HG03175 (cell line): ENCODE measurements around the gene AP3B1.

ENCODE experiments used
- ATAC-seq: cut with Tn5 transposase; IDR thresholded peaks from one replicate; pipeline ENCODE4 v1.9.1; 2021; ENCODE audit warnings: mild to moderate bottlenecking, moderate library complexity; ENCODE audit not compliant: unreplicated experiment

Gene AP3B1

DNA sequence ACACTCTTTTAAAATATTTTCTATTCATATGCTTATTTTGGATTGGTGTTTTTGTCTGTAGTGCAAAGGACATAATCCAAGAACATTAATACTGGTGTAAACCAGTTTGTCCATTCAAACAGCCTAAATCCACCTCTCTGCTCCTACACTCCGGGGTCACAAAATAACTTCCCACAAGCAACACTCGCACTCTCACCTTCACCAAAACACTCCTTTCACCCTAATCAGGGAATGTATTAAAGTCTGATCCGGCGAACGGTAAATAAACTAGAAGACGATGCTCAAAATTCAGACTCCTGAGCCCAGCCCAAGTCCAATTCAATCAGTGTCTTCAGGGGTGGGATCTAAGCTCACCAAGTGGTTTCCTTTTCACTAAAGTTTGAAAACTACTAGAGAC lies 649 bp downstream of the AP3B1 start:
- ATAC-seq: no peak

DNA sequence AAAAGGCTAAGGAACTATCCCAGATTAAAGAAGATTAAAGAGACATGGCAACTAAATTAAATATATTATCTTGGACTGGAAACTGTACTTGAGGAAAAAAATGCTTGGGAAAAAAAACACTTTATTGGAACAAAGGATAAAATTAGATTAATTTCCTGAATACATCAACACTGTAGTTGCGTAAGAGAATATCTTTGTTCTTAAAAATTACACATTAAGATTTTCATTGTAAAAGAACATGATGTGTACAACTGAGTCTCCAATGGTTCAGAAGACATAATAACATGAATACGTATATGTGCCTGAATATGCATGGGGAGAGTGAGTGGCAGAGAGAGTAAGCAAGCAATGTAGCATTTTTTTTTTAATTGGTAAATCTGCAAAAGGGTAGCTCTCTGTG lies 2.8 kb downstream of the AP3B1 start:
- ATAC-seq: no peak

DNA sequence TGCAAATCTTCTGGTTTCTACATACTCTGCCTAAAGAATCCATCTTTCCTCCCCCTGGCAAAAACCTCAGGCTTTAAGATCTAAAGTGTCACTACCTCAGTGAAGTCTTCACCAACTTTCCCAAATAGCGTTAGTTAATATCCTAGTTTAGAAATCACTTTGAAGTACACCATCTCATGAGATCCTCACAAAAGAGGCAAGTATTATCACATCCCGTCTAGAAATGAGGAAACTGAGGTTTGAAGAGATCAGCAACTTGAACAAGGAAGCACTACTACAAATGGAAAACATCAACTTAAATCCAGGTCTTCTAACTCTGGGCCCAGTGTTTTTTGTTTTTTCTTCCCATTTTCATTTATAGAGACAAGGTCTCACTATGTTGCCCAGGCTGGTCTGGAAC lies 4.6 kb downstream of the AP3B1 start:
- no peak for ATAC-seq

DNA sequence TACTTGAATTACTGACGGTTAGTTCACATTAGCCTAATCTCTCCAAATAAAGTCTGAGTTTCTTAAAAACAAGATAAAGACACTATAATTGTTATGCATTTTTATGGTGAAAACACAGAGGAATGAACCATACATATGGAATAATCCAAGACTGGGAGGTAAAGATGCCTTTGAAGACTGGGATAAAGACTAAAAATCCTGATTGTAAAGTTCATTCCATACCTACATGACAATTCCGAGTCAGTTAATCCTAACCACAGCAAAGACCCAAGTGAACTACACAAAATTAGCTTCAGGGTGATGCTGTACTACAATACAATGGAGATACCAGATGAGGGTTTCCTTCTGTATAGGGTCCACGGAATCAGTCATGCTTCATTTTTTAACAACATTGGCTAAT lies 6.3 kb downstream of the AP3B1 start:
- ATAC-seq: no peak

DNA sequence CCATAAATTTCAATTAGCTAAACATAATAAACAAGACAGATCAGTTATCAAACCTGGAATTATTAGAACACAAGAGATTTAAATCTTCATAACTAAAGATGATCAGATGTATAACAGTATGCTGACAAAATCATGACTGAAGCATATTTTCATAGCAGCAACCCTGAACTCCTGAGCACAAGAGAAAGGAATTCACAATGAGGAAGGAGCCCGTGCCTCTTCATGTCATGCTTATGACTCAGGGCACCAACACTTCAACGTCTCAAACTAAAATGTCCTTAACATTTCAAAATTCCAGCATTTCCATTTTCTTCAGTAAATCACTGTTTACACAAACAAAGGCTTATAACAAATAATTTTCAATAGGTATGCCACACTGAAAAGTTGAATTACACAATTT lies 6.7 kb downstream of the AP3B1 start:
- no peak for ATAC-seq

DNA sequence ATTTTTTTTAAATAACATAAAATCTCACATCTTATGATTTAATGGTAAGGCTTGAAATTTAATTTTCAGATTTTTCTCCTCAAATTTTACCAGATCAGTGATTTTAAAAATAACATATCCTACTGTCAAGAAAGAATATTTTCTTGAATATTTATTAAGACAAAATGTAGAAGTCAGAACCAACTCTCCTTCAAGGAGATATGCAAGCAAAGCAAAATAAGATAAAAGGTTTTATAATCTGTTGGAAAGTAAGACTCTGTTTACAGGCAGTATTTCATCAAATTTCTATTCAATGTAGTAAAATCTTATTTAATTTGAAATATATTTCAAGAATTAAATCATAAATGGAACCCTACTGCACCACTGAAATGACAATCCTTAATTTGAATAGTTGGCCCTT lies 7.3 kb downstream of the AP3B1 start:
- no peak for ATAC-seq

DNA sequence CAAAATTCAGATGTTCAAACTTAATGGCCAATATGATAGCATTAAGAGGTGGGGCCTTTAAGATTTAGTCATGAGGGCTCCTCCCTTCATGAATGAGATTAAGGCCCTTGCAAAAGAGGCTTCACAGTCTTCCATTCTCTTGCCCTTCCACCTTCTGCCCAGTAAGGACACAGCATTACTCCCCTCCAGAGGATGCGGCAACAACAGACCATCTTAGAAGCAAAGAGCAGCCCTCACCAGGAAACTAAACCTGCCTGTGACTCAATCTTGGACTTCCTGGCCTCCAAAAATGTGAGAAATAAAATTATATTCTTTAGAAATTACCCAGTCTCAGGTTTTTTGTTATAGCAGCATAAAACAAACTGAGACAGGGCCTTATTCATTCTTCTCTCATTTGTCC lies 8.2 kb downstream of the AP3B1 start:
- ATAC-seq: no peak

DNA sequence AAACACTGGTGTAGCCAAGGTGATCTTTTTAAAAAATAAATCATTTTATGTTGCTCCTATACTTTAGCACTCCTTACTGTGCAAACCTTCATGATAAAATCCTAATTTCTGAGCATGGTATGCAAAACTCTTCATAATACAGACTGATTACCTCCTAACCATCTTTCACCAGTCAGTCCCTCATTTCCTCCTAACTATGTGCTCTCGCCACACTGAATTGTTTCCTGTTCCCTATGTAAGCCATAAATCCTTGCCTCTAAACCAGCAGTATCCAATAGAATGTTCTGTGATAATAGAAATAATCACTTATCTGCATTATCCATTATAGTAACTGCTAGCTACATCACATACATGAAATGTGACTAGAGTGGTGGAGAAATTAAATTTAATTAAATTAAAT lies 10.7 kb downstream of the AP3B1 start:
- ATAC-seq: no peak

DNA sequence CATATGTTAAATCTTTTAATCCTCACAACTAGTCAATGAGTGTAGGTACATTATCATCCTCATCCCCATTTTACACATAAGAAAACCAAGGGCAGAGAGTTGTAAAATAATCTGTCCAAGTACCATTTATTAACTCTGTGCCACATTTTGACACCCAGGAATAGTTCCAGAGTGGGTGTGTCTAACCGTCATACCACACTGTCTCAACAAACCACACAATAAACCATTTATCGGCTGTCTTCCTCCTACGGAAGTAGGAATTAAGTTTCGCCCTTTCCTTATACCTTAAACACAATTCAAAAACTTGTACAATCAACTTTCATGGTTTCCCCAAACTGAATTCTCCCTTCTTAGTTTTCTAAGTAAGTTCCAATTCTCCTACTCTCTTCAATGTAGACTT lies 11.4 kb downstream of the AP3B1 start:
- ATAC-seq: no peak

DNA sequence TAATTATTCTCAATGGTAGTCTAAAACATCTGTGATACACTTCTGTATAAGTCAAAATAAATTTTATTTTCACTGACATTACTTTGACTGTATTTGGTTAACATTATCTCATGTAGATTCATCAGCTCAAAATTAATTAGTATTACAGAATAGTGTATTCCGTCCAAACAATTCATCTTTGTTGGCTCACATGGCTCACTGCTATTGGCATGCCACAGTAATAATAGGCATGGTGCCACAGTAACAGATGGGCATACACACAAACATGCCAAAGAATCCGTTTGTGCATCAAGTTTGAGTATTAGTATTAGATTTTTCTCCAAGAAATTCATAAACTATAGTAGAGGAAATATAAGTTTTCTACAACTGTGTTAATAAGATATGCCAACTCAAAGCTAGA lies 14.2 kb downstream of the AP3B1 start:
- ATAC-seq: no peak

DNA sequence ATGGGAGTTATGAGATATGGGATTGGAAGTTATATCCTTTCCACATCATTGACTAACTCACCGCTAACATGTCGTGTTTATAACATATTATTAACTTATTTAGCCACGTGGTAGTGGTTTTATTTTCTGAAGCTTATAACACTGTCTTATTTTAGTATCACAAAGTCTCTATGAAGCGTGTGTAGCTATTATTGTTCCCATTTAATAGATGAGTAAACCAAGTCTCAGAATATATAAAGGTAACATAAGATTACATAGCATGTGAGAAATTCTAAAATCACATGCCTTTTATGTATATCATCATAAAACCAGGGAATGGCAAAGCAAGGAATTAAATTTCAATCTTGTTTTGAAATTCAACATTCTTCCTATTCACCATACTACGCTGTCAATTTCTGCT lies 15.3 kb downstream of the AP3B1 start:
- no peak for ATAC-seq

DNA sequence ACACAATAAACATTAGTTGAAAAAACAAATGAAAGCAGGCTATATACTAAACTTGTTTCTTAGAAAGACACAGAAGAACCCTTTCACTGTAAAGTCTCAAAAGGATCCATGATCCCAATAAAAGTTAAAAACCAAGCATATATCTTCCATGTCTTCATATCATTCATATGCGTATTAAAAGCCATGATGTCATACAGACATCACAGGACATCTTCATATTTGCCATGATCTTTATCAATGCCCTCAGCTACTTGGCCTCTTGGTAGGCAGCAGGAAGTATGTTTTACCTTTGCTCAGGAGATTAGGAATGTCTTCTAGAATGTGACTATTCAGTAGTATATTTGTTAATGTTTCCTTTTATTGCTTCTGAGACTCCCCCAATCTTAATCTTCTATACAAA lies 16.8 kb downstream of the AP3B1 start:
- no peak for ATAC-seq

DNA sequence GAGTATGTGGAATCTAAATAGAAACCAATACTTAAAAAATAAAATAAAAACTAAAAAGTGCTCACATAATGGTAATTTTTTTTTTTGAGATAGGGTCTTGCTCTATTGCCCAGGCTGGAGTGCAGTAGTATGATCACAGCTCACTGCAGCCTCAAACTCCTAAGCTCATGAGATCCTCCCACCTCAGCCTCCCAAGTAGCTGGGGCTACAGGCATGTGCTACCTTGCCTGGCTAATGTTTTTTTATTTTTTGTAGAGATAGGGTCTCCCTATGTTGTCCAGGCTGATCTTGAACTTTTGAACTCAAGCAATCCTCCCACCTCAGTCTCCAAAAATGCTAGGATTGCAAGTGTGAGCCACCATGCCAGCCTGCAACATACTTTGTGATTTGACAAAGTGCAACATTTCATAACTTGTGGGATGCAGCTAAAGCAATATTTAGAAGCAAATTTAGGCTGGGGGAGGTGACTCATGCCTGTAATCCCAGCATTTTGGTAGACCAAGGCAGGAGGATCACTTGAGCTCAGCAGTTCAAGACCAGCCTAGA lies 18.4 kb downstream of the AP3B1 start:
- no peak for ATAC-seq

DNA sequence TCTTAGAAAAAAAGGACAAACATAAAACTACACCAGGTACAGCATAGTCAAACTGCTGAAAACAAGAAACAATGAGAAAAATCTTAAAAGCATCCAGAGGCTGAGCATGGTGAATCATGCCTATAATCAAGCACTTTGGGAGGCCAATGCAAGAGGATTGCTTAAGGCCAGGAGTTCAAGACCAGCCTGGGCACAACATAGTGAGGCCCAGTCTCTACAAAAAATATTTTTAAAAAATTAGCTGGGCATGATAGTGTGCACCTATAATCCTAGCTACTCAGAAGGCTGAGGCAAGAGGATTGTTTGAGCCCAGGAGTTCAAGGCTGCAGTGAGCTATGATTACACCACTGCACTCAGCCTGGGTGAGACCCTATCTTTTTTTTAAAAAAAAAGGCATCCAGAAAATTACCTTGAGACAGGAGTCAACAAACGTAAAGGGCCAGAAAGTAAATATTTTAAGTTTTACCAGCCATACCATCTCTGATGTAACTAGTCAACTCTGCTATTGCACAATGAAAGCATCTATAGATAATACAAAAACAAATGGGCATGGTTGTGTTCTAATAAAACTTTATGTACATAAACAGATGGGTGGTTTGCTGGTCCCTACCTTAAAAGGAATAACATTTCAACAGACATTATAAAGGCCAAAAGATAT lies 19.8 kb downstream of the AP3B1 start:
- no peak for ATAC-seq

DNA sequence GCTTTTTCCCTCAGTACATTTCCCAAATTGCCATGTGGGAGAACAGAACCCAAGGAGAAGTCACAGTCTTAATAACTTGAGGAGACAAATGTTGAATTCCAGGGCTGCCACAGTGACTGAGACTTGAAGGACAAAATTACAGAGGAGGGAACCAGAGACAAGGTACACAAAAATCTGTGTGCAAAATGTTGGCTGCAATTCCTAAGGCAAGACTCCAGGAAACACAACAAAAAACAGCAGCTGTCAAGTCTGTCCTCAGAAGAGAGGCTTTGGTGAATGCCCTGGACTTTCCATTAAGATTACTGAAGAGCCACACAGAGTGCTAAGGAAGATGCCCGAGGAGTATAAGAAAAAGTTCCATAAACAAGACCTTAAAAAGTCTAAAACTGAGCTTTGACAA lies 21.1 kb downstream of the AP3B1 start:
- no peak for ATAC-seq

DNA sequence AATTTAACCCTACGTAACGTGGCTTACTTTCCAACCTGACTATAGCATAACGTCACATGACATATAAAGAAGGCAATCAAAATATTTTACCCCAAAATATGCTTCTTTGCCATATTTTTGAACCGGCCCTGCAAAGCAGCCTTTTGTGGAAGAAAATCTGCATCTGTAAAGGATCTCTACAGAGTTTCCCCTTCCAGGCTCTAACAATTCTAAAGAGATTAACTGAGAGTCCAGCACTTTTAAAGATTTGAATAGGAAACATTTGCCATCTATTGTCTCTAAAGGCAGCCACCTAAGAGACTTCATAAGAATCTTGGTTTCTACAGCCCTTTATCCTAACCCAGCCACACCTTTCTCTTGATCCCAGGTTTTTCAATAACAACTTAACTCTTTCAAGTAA lies 22.7 kb downstream of the AP3B1 start:
- ATAC-seq: no peak

DNA sequence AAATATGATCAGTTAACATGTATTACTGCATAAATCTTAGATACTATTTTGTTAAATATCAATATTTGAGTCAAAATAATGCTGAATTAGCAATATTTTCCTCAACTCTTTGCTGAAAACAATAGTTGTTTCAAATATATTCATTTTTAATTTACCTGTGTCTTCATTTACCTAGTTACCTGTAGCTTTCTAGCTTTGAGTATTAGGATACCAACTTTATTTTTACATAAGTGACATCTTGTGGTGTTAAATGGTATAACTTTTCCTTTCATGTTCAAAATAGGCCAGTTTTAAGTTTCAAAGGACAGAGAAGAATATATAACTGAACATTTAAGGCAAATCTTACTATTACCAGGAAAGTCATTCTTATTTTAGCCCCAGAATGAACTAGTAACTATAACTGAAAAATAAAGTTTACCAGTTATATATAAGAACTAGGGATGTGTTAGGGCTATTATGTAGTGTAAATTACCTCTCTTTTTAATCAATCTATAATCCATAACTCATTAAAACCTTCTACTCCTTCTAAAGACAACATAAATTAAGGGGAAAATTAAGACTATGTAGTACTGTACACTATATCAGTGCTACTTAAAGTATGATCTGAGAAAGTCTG lies 25.3 kb downstream of the AP3B1 start:
- ATAC-seq: no peak

DNA sequence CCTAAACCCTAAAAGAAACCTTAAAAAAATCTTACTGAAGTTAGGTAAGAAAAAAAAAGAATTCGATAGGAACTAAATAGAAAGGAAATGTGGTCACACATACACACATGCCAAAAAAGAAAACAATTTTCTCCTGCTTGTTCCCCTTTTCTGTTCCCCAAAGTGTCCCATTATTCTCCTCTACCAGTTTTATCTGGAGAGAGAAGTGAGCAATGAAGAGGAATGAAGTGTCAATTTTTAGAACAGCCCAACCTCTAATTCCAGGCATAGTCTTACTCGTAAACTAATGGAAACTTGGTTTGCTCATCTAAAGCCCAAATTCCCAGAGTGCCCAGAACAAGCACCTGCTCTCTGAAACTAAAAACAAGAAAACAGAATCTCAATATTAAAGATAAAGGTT lies 26.1 kb downstream of the AP3B1 start:
- no peak for ATAC-seq

DNA sequence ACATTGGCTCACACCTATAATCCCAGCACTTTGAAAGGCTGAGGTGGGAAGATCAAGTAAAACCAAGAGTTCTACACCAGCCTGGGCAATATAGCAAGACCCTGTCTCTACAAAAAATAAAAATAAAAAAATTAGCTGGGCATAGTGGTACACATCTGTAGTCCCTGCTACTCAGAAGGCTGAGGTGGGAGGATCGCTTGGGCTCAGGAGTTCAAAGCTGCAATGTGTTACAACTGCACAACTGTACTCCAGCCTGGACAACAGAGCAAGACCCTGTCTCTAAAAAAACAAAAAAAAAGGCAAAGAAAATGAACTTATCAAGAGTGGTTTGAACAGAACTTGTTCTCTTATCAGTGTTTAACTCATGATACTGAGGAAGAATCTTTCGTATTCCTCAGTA lies 29.3 kb downstream of the AP3B1 start:
- no peak for ATAC-seq

DNA sequence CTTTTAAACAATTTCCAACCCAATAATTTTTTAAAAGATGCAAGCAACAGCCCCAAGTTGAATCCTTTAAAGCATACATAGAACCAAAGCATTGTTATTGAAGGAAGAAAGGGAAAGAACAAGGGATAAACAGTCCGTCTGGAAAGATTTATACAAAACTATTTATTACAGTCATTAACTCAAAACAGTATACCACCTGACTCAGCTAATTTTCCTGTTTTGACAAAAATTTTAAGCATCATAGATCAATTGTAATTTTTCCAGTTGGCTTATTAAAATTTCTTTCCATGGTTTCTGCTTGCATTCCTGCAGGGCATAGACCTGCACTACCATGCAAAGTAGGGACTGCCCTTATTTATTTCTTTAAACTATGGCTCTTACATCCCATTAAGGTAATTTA lies 29.9 kb downstream of the AP3B1 start:
- ATAC-seq: no peak

DNA sequence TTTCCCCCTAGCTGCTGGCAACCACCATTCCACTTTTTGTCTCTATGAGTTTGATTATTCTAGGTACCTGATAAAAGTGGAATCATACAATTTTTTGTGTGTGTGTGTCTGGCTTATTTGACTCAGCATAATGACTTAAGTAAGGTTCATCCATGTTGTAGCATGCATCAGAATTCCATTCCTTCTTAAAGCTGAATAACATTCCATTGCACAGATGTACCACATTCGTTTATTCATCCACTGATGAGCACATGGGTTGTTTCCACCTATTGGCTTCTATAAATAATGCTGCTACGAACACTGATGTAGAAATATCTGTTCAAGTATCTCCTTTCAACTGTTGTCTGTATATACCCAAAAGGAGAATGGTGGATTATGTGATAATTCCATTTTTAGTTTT lies 33.7 kb downstream of the AP3B1 start:
- no peak for ATAC-seq

DNA sequence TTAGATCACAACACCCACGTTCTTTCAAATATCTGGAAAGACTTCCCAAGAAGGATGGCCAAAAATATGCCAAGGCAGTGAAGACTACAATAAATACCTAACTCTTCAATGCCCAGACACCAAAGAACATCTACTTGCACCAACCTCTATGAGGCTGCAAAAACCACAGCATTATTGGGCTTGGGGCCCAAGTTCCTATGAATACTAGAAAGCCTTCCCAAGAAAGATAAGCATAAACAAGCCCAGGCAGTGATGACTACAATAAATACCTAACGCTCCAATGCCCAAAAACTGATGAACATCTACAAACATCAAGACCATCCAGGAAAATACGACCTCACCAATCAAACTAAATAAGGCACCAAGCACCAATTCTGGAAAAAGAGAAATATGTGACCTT lies 41.3 kb downstream of the AP3B1 start:
- no peak for ATAC-seq

DNA sequence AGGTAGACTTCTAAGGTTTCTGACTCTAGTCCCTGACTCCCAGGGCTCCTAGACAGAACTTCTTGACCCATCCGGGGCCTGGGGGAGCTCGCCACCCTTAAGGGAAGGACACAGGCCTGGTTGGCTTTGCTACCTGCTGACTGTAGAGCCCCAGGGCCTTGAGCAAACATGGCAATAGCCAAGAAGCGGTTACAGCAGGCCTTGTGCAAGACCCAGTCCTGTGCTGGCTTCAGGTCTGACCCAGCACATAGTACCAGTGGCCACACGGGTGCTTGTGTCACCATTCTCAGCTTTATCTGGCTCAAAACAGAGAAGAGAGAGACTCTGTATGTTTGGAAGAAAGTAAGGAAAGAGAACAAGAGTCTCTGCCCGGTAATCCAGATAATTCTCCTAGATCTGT lies 41.8 kb downstream of the AP3B1 start:
- ATAC-seq: no peak
